ENCODE measurements around the gene ATP6V0B. TPM values are rescaled to one million over a fixed set of nuclear protein-coding genes. Genes with fewer than 3 reads are reported as not detected.
A peak's percentile ranks its signal among the peaks of the same experiment; 100 is the strongest.

Gene ATP6V0B
- total and polyA plus RNA-seq, 2 of the 13 experiments (the other 11 are each of a cell fraction or from before 2014, with no cell fraction given), result 157 to 161 TPM

- TF ChIP-seq ARID3A (IDR thresholded peaks at IDR 0.05; ENCODE audit: low read depth, low read length) (no peak), ZNF33A (CRISPR knock-in tag; IDR thresholded peaks at IDR 0.05; ENCODE audit: borderline replicate concordance) (no peak), USF2 (IDR thresholded peaks at IDR 0.05; ENCODE audit: low read depth, low read length) (peak; percentile 74), USF2 (CRISPR knock-in tag; IDR thresholded peaks at IDR 0.05; ENCODE audit: borderline replicate concordance) (peak; percentile 92; the same call in 1 of the 2 replicates), ARHGAP35 (CRISPR knock-in tag; IDR thresholded peaks at IDR 0.05; ENCODE audit: borderline replicate concordance) (peak; percentile 57; the same call in 1 of the 2 replicates), SOX13 (IDR thresholded peaks at IDR 0.05) (no peak), SOX13 (CRISPR knock-in tag; conservative IDR thresholded peaks at IDR 0.05 in 1 of 2, IDR thresholded peaks at IDR 0.05 in 1 of 2) (peak in 1 of 2 experiments; percentile 54; a peak in 2 of 4 replicates), FLYWCH1 (CRISPR knock-in tag; IDR thresholded peaks at IDR 0.05) (no peak), ZNF407 (CRISPR knock-in tag; IDR thresholded peaks at IDR 0.05; ENCODE audit: not compliant biosample characterization) (no peak), DNMT3B (CRISPR knock-in tag; conservative IDR thresholded peaks at IDR 0.05) (no peak), NPAS2 (CRISPR knock-in tag; IDR thresholded peaks at IDR 0.05; ENCODE audit: borderline replicate concordance) (no peak), LBX2 (CRISPR knock-in tag; IDR thresholded peaks at IDR 0.05; ENCODE audit: borderline replicate concordance) (no peak), SRSF4 (IDR thresholded peaks at IDR 0.05; ENCODE audit: low read depth, low read length, poor library complexity, severe bottlenecking) (no peak), TEF (CRISPR knock-in tag; IDR thresholded peaks at IDR 0.05) (no peak)
These were observed 28.3 kb upstream of the ATP6V0B start, which contains the start of gene IPO13 (continued) for GRCh38 chr1:43946236-43947060.

All from HepG2 (cell line).